Mesenchymal stem cell (in vitro differentiated cells and primary cell): ENCODE measurements around the gene CAPN12.

Experiments
- DNase-seq: peaks from one replicate; pipeline ENCODE4 v3.0.0-alpha.2; 2013
- H2AFZ ChIP-seq: one replicate; pipeline ENCODE4 v1.6.1; 2013; ENCODE audit warnings: low read depth, mild to moderate bottlenecking, control low read depth, inconsistent platforms, low read length, moderate library complexity
- H2AK5ac ChIP-seq: 2 replicates; pipeline ENCODE4 v1.6.1; 2013; ENCODE audit warnings: low read length, moderate library complexity, mild to moderate bottlenecking, inconsistent platforms; ENCODE audit not compliant: severe bottlenecking
- H2BK120ac ChIP-seq: one replicate; pipeline ENCODE4 v1.6.1; 2013; ENCODE audit warnings: low read depth, mild to moderate bottlenecking, inconsistent platforms, low read length, moderate library complexity
- H2BK12ac ChIP-seq, 2 experiments: one replicate each; pipeline ENCODE4 v1.6.1; 2013; ENCODE audit warnings: inconsistent platforms in 2 of 2, low read length in 2 of 2, mild to moderate bottlenecking in 2 of 2, moderate library complexity in 2 of 2, control low read depth in 1 of 2
- H2BK15ac ChIP-seq: one replicate; pipeline ENCODE4 v1.6.1; 2013; ENCODE audit warnings: mild to moderate bottlenecking, low read depth, inconsistent platforms; ENCODE audit not compliant: poor library complexity, severe bottlenecking
- H2BK5ac ChIP-seq: 2 replicates; pipeline ENCODE4 v1.6.1; 2013; ENCODE audit warnings: low read depth, mild to moderate bottlenecking, low read length, control low read depth, inconsistent platforms; ENCODE audit not compliant: poor library complexity, severe bottlenecking
- H3K14ac ChIP-seq, 2 experiments: one replicate each; pipeline ENCODE4 v1.6.1; 2013; ENCODE audit warnings: inconsistent platforms in 2 of 2, low read length in 2 of 2, control low read depth in 1 of 2, mild to moderate bottlenecking in 1 of 2, moderate library complexity in 1 of 2
- H3K18ac ChIP-seq, 2 experiments: one replicate each; pipeline ENCODE4 v1.6.1; 2013; ENCODE audit warnings: inconsistent platforms in 2 of 2, low read length in 2 of 2, control low read depth in 1 of 2, low read depth in 1 of 2, mild to moderate bottlenecking in 1 of 2
- H3K23ac ChIP-seq, 2 experiments: one replicate each; pipeline ENCODE4 v1.6.1; 2013; ENCODE audit warnings: inconsistent platforms in 2 of 2, low read length in 2 of 2, mild to moderate bottlenecking in 2 of 2, moderate library complexity in 2 of 2, control low read depth in 1 of 2
- H3K27ac ChIP-seq: 2 replicates; pipeline ENCODE4 v1.5.1; 2013; ENCODE audit warnings: mild to moderate bottlenecking, moderate library complexity, low read length, control low read depth, inconsistent platforms; ENCODE audit not compliant: poor library complexity, severe bottlenecking
- H3K27me3 ChIP-seq, 2 experiments: 2 replicates each; pipeline versions ENCODE4 v1.6.1 to v1.7.0; 2013; ENCODE audit warnings: low read length in 2 of 2, mild to moderate bottlenecking in 2 of 2, moderate library complexity in 2 of 2, control low read depth in 1 of 2, inconsistent platforms in 1 of 2; ENCODE audit not compliant: control insufficient read depth in 1 of 2, insufficient read depth in 1 of 2
- H3K36me3 ChIP-seq, 2 experiments: 2 replicates each; pipeline versions ENCODE4 v1.6.1 to v1.7.0; 2013; ENCODE audit warnings: low read length in 2 of 2, control low read depth in 1 of 2, inconsistent platforms in 1 of 2, low read depth in 1 of 2, mild to moderate bottlenecking in 1 of 2; ENCODE audit not compliant: insufficient read depth in 2 of 2, control insufficient read depth in 1 of 2
- H3K4ac ChIP-seq, 2 experiments: one replicate each; pipeline ENCODE4 v1.6.1; 2013; ENCODE audit warnings: inconsistent platforms in 2 of 2, low read length in 2 of 2, mild to moderate bottlenecking in 2 of 2, moderate library complexity in 2 of 2, control low read depth in 1 of 2, low read depth in 1 of 2
- H3K4me1 ChIP-seq: 2 replicates; pipeline ENCODE4 v1.6.1; 2013; ENCODE audit warnings: low read depth, low read length, control low read depth; ENCODE audit not compliant: control insufficient read depth, insufficient read depth
- H3K4me2 ChIP-seq: 2 replicates; pipeline ENCODE4 v1.6.1; 2013; ENCODE audit warnings: low read length, mild to moderate bottlenecking, inconsistent platforms; ENCODE audit not compliant: poor library complexity, severe bottlenecking
- H3K4me3 ChIP-seq, 2 experiments: 2 replicates each; pipeline versions ENCODE4 v1.5.1 to v1.7.0; 2013; ENCODE audit warnings: low read length in 2 of 2, mild to moderate bottlenecking in 2 of 2, control low read depth in 1 of 2, low read depth in 1 of 2; ENCODE audit not compliant: insufficient read depth in 1 of 2
- H3K79me1 ChIP-seq: replicated peaks from 2 replicates; pipeline ENCODE4 v1.6.1; 2013; ENCODE audit warnings: mild to moderate bottlenecking, control low read depth, low read length, inconsistent platforms; ENCODE audit not compliant: poor library complexity, severe bottlenecking
- H3K9ac ChIP-seq: 2 replicates; pipeline ENCODE4 v1.7.0; 2013; ENCODE audit warnings: mild to moderate bottlenecking, low read length, moderate library complexity
- H3K9me3 ChIP-seq: 2 replicates; pipeline ENCODE4 v1.7.0; 2013; ENCODE audit warnings: mild to moderate bottlenecking, low read length; ENCODE audit not compliant: control insufficient read depth
- H4K8ac ChIP-seq: one replicate; pipeline ENCODE4 v1.6.1; 2013; ENCODE audit warnings: inconsistent platforms, mild to moderate bottlenecking, low read length, moderate library complexity
- H4K91ac ChIP-seq: one replicate; pipeline ENCODE4 v1.6.1; 2013; ENCODE audit warnings: mild to moderate bottlenecking, low read length, inconsistent platforms
- WGBS: methylation state at CpG from one replicate; pipeline ENCODE4 v1.1.7; 2013; ENCODE audit warnings: mixed read lengths; 5-methylcytosine and 5-hydroxymethylcytosine counted together

The CAPN12 gene

DNA sequence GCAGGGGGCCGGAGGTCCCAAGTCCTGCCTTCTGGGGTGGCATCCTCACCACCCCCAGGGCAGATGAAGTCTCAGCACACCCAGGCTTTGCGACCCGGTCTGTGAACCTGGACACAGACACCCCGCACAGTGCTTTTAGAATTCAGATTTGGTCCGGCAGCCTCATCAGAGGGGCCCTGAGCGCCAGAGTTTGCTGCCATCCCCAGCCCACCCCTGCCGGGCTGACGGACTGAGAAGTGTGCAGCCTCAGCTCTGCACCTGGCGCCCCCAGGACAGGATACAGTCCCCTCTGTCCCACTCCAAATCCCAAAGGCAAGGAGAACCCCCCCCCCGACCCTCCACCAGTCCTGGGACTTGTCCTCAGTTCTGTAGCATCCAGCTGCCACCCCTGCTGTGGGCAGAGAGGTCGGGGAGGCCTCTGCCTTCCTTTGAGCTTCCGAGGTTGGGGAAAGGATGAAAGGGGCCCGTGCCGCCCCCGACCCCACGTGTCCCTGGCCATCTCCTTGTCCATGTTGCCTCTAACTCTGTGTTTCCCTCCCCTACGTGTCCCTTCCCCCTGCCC is 16.9 kb downstream of the CAPN12 start:
- Histone ChIP-seq H3K36me3 (peaks cover 85 to 99% of the 10 kb centered on the region in 2 experiments), H3K14ac (no peak overlapping the region), H2BK5ac (no peak overlapping the region), H3K27me3 (no peaks in the 10 kb centered on the region), H3K9ac (no peak overlapping the region), H3K23ac (no peak overlapping the region), H2BK15ac (no peak overlapping the region), H2BK120ac (no peak overlapping the region), H3K18ac (peak overlapping the region in 1 of 2 experiments; percentile 1), H3K4me1 (peaks cover 37% of the 10 kb centered on the region), H3K27ac (no peak overlapping the region), H3K4ac (no peak overlapping the region), H3K79me1 (peaks cover 27% of the 10 kb centered on the region), H3K4me3 (no peak overlapping the region), H3K4me2 (no peak overlapping the region), H2BK12ac (no peak overlapping the region), H2AK5ac (no peak overlapping the region), H4K91ac (no peak overlapping the region), H2AFZ (no peak overlapping the region), H3K9me3 (no peaks in the 10 kb centered on the region), H4K8ac (no peak overlapping the region)
- DNase-seq: no peak
- 96% methylated on average over 15 of the region's 17 CpGs for WGBS

DNA sequence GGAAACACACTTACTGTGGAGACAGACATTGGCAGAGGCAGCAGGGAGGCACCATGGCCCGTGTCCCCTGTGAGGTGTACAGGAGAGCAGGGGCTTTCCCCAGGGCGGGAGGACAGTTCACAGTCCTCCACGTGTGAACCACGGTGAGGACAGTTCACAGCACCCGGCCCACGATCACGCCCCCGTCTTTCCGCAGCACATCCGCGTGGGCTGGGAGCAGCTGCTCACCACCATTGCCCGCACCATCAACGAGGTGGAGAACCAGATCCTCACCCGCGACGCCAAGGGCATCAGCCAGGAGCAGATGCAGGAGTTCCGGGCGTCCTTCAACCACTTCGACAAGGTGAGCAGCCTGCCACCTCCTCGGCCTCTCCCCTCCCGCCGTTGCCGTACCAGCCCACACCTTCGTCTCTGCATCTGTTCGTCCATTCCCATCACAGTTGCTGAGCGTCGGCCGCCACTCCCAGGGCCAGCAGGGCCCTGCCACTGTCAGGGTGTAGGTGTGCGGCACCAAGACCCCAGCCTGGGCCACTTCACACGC is 17.4 kb downstream of the CAPN12 start:
- Histone ChIP-seq H3K4me3 (no peak overlapping the region), H3K27ac (no peak overlapping the region), H2BK120ac (no peak overlapping the region), H2AFZ (no peak overlapping the region), H3K14ac (no peak overlapping the region), H4K91ac (no peak overlapping the region), H3K4me1 (peaks cover 39% of the 10 kb centered on the region), H3K9me3 (no peaks in the 10 kb centered on the region), H2BK12ac (no peak overlapping the region), H4K8ac (peak overlapping the region; percentile 0), H2BK5ac (no peak overlapping the region), H3K36me3 (peaks cover 88 to 99% of the 10 kb centered on the region in 2 experiments), H2AK5ac (no peak overlapping the region), H2BK15ac (no peak overlapping the region), H3K4ac (no peak overlapping the region), H3K4me2 (no peak overlapping the region), H3K79me1 (peaks cover 28% of the 10 kb centered on the region), H3K9ac (no peak overlapping the region), H3K18ac (peak overlapping the region in 1 of 2 experiments; percentile 34), H3K23ac (peak overlapping the region in 1 of 2 experiments; percentile 38), H3K27me3 (no peaks in the 10 kb centered on the region)
- 95% methylated on average over 30 of the region's 30 CpGs for WGBS
- no peak for DNase-seq

DNA sequence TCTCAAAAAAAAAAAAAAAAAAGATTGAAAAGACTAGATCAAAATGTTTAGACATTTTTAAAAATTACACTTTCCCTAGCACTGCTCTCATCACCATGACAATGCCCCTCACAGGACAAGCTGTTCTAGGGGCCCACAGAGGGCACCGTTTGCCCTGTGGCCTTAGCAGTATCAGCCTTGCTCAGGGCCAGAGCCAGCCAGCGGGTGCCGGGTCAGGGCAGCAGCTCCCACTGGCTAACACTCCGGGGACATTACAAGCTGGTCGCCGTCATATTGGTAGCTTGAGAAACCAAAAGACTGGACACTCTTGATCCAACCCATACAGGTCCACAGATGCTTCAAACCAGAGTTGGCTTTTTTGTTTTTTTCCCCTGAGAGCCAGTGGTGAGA is 18.0 kb downstream of the CAPN12 start:
- Histone ChIP-seq H3K79me1 (peaks cover 32% of the 10 kb centered on the region), H3K27me3 (no peaks in the 10 kb centered on the region), H3K14ac (no peak overlapping the region), H2AFZ (no peak overlapping the region), H3K36me3 (peaks cover 88 to 99% of the 10 kb centered on the region in 2 experiments), H2BK5ac (no peak overlapping the region), H3K4me3 (no peak overlapping the region), H3K27ac (peak overlapping the region; percentile 1), H3K4ac (no peak overlapping the region), H2BK120ac (no peak overlapping the region), H4K91ac (no peak overlapping the region), H3K23ac (no peak overlapping the region), H3K4me1 (peaks cover 43% of the 10 kb centered on the region), H3K4me2 (no peak overlapping the region), H2BK15ac (no peak overlapping the region), H2BK12ac (no peak overlapping the region), H2AK5ac (no peak overlapping the region), H3K18ac (no peak overlapping the region), H3K9ac (no peak overlapping the region), H4K8ac (no peak overlapping the region), H3K9me3 (no peaks in the 10 kb centered on the region)
- no peak for DNase-seq
- WGBS: 95% methylated on average over 6 of the region's 6 CpGs

DNA sequence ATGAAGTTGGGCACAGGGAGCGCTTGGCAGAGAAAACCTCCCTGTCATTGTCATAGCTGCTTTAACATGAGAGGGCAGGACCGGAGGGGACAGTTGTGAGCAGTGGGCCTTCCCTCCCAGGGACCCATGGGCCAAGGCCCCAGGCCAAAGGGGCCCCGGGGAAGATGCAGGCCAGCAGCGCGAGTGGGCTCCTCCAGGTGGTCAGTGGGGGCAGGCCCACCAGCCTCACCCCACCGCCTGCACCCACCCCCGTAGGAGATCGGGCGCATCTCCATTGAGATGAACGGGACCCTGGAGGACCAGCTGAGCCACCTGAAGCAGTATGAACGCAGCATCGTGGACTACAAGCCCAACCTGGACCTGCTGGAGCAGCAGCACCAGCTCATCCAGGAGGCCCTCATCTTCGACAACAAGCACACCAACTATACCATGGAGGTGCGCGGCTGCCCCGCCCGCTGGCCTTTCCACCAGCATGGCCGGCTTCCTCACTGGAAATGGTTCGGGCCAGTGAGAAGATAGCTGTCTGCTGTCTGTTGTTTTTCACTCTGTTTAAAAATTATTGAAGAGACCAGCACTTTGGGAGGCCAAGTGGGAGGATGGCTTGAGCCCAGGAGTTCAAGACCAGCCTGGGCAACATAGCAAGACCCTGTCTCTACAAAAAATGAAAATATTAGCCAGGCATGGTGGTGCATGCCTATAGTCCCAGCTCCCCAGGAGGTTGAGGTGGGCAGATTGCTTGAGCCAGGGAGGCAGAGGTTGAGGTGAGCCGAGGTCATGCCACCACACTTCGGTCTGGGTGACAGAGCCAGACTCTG is 18.6 kb downstream of the CAPN12 start:
- Histone ChIP-seq H2AFZ (no peak overlapping the region), H3K79me1 (peaks cover 33% of the 10 kb centered on the region), H2AK5ac (no peak overlapping the region), H3K4me1 (peaks cover 46% of the 10 kb centered on the region), H3K27ac (no peak overlapping the region), H3K9me3 (no peaks in the 10 kb centered on the region), H3K4ac (no peak overlapping the region), H3K4me2 (no peak overlapping the region), H4K8ac (no peak overlapping the region), H3K23ac (no peak overlapping the region), H3K14ac (no peak overlapping the region), H2BK15ac (no peak overlapping the region), H3K27me3 (no peaks in the 10 kb centered on the region), H3K9ac (no peak overlapping the region), H3K36me3 (peaks cover 89 to 99% of the 10 kb centered on the region in 2 experiments), H2BK5ac (no peak overlapping the region), H3K4me3 (no peak overlapping the region), H2BK12ac (no peak overlapping the region), H3K18ac (no peak overlapping the region), H2BK120ac (no peak overlapping the region), H4K91ac (no peak overlapping the region)
- WGBS: 95% methylated on average over 17 of the region's 21 CpGs
- DNase-seq: no peak
